Adrenal gland (tissue), 12 donors: Measurements from ENCODE around the gene CEP131. TPM values are rescaled to one million over a fixed set of nuclear protein-coding genes. Genes with fewer than 3 reads are reported as not detected.

Experiments
- DNase-seq, 7 donors: peaks; one replicate each; pipeline ENCODE4 v3.0.0-alpha.2; 2019 to 2020
- H3K27ac ChIP-seq, 5 donors: fragments of 200-600 bp; sonication (generic) in 4 of 5; 1 replicate in 3 of 5; 2 replicates in 2 of 5; pipeline versions ENCODE4 v1.5.1 to v1.8.0; 2016 to 2020; ENCODE audit warnings: mild to moderate bottlenecking in 1 of 5
- H3K27me3 ChIP-seq: fragments of 200-600 bp; 2 replicates; pipeline ENCODE4 v1.8.0; 2021
- H3K36me3 ChIP-seq, 2 donors: fragments of 200-600 bp; replicated peaks in 1 of 2; 1 replicate in 1 of 2; 2 replicates in 1 of 2; pipeline versions ENCODE4 v1.5.1 to v1.8.0; 2018 to 2022
- H3K4me1 ChIP-seq, 2 donors: fragments of 200-600 bp; replicated peaks in 1 of 2; 1 replicate in 1 of 2; 2 replicates in 1 of 2; pipeline versions ENCODE4 v1.5.1 to v1.8.0; 2018 to 2021
- H3K4me3 ChIP-seq, 4 donors: fragments of 200-600 bp; sonication (generic) in 3 of 4; one replicate each; pipeline ENCODE4 v1.5.1; 2016 to 2018
- H3K9me3 ChIP-seq, 3 donors: fragments of 200-600 bp; sonication (generic) in 1 of 3; replicated peaks in 1 of 3; 1 replicate in 2 of 3; 2 replicates in 1 of 3; pipeline versions ENCODE4 v1.5.1 to v1.8.0; 2016 to 2021
- POLR2A ChIP-seq, 2 donors: fragments of 450-650 bp; IDR thresholded peaks; one replicate each; pipeline ENCODE4 v1.6.1; 2017; ENCODE audit warnings: antibody characterized with exemption in 2 of 2, mild to moderate bottlenecking in 2 of 2, moderate library complexity in 1 of 2
- WGBS, 4 donors: extraction: QIAGEN DNeasy Blood & Tissue Kit in 2 of 4; methylation state at CpG; one replicate each; pipeline versions ENCODE4 v1.1.5 to v1.1.7; 2013 to 2017; 5-methylcytosine and 5-hydroxymethylcytosine counted together
- intact Hi-C, 2 donors: fragments of 100-400 bp; cut with DNase I; formaldehyde crosslinking; loops; one replicate each; pipeline versions ENCODE4 v1.14.1 to v1.15.0; 2022 to 2023
- polyA plus RNA-seq, 3 donors: library from polyadenylated mRNA; stranded (reverse); fragments of 200-250 nt in 2 of 3; fragments of 350-450 nt in 1 of 3; fragmentation: Illumina TruSeq in 1 of 3; extraction: RNeasy Lipid Tissue Mini Kit (QIAGEN cat#74804) in 1 of 3; gene quantifications; one replicate each; pipeline ENCODE4 v1.2.3, GENCODE V29; 2013 to 2014
- total RNA-seq, 9 donors: library from RNA; depleted of rRNA in 4 of 9; stranded (reverse); fragments of >200 nt in 4 of 9; fragments of 120-200 nt in 1 of 9; fragmentation: NEBNext Ultra II Directional in 1 of 9; extraction: Animal tissue kit (Norgen Biotek cat#: 25700) in 1 of 9; gene quantifications; one replicate each; pipeline versions ENCODE4 v1.1.0 to v1.2.4, GENCODE V29; 2013 to 2023
- TF ChIP-seq, protein P1 (sequence below), 6 experiments: fragments of 450-650 bp in 4 of 6; fragments of 200-600 bp in 2 of 6; sonication (generic) in 1 of 6; IDR thresholded peaks; 1 replicate in 5 of 6; 2 replicates in 1 of 6; pipeline versions ENCODE4 v1.5.1 to v1.8.0; 2016 to 2021; ENCODE audit warnings: antibody characterized with exemption in 6 of 6, mild to moderate bottlenecking in 2 of 6, moderate library complexity in 1 of 6
- donor health status: healthy with polysubstance abuse.
- donor health status: Bipolar disorder and iron deficiency.
- donor health status: DM: yes; HTN: yes; CAD: no.
- donor health status: DM: no; HTN: no; CAD: no.
- donor health status: DM: no; HTN: no; CAD: no.
- donor health status: DM: yes; HTN: yes; CAD: no.

Gene CEP131
- total and polyA plus RNA-seq, 12 donors = 0.81 to 55.8 (median 8.2) TPM

DNA sequence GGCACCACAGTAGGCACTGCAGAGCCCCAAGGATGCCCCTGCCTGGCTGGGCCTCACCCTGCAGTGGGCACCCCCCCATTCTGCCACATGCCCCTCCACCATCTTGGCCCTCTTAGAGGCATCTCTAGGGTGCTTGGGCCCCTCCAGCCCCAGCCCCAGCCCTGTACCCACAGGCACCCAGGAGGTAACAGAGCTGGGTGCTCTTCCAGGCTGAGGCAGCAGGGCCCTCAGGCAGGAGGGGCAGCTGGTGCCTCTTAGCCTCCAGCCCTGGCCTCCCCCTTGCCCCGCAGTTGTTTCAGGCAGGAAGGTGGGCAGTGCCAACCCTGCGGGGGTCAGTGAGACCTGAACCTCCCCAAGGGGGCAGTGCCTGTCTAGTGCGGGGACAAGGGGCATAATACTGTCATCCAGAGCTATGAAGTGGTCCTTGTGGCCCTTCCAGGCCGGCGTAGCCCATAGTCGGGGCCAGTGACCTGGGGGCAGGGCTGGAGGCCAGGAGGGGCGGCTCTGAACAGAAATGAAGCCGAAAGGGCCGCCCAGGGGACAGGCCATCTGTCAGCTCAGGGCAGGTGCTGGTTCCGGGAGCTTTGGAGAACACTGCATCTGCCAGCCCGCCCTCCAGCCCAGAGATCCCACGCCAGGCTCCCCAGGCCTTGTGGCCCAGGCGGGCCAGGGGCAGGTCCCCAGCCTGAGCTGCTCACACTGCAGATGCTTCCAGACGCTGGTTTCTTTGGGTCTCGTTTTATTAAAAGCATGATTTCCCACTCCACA, 51.9 kb downstream of the CEP131 start:
- intact Hi-C loops = no loop called here
- no peak for DNase-seq
- no peak overlapping the region for H3K4me3 ChIP-seq
- TF ChIP-seq, protein P1, sequence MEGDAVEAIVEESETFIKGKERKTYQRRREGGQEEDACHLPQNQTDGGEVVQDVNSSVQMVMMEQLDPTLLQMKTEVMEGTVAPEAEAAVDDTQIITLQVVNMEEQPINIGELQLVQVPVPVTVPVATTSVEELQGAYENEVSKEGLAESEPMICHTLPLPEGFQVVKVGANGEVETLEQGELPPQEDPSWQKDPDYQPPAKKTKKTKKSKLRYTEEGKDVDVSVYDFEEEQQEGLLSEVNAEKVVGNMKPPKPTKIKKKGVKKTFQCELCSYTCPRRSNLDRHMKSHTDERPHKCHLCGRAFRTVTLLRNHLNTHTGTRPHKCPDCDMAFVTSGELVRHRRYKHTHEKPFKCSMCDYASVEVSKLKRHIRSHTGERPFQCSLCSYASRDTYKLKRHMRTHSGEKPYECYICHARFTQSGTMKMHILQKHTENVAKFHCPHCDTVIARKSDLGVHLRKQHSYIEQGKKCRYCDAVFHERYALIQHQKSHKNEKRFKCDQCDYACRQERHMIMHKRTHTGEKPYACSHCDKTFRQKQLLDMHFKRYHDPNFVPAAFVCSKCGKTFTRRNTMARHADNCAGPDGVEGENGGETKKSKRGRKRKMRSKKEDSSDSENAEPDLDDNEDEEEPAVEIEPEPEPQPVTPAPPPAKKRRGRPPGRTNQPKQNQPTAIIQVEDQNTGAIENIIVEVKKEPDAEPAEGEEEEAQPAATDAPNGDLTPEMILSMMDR (IDR thresholded peaks at IDR 0.05) = no peak
- no peak for TF ChIP-seq POLR2A (IDR thresholded peaks at IDR 0.05)
- H3K9me3 ChIP-seq = no peaks in the 10 kb centered on the region
- no peak overlapping the region for H3K27ac ChIP-seq
- no peaks in the 10 kb centered on the region for H3K4me1 ChIP-seq
- H3K27me3 ChIP-seq = no peaks in the 10 kb centered on the region
- WGBS, 4 donors = 79 to 91% (median 82%) methylated on average over 9 to 15 of the region's 15 CpGs
- no peaks in the 10 kb centered on the region for H3K36me3 ChIP-seq

DNA sequence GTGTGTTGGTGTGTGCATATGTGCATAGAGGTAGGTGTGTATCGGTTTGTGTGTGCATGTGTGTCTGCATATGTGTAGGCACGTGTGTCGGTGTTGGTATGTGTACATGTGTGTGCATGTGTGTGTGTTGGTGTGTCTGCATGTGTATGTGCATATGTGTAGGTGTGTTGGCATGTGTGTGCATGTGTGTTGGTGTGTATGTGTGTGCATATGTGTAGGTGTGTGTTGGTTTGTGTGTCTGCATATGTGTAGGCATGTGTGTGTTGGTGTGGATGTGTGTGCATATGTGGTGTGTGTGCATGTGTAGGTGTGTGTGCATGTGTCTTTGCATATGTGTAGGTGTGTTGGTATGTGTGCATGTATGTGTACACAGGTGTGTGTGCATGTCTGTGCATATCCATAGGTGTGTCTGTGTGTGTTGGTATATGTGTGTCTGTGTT, 52.9 kb downstream of the CEP131 start:
- Histone ChIP-seq H3K27me3 (peaks cover 6% of the 10 kb centered on the region), H3K4me1 (no peaks in the 10 kb centered on the region), H3K9me3 (no peaks in the 10 kb centered on the region), H3K27ac (no peak overlapping the region), H3K4me3 (no peak overlapping the region), H3K36me3 (no peaks in the 10 kb centered on the region)
- no peak for TF ChIP-seq POLR2A (IDR thresholded peaks at IDR 0.05)
- TF ChIP-seq, protein P1 (IDR thresholded peaks at IDR 0.05) = no peak
- no peak for DNase-seq
- intact Hi-C loops = no loop called here
- WGBS, 4 donors = 83 to 94% (median 90%) methylated on average over 3 of the region's 3 CpGs

DNA sequence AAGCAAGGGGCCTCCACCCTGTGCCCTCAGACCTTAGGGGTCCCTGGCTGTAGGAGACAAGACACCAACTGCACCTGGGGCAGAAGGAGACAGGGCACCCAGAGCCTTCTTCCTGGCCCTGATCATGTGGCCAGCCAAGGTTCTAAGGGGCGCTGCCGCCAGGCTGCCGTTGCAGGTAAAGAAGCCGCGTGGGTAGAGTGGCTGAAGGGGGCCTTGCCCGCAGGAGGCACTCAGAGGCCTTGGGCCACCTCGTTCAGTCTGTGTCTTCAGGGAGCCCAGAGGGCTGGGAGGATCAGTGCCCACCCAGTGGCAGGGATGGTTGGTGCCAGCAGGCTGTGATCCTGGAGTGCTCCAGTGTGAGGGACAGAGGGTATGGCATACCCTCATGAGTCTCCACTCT, 55.1 kb downstream of the CEP131 start:
- intact Hi-C loops = no loop called here
- H3K9me3 ChIP-seq = no peaks in the 10 kb centered on the region
- no peak overlapping the region for H3K27ac ChIP-seq
- DNase-seq = no peak
- H3K4me1 ChIP-seq = no peaks in the 10 kb centered on the region
- TF ChIP-seq, protein P1 (IDR thresholded peaks at IDR 0.05) = no peak
- no peaks in the 10 kb centered on the region for H3K36me3 ChIP-seq
- peaks cover 6% of the 10 kb centered on the region for H3K27me3 ChIP-seq
- H3K4me3 ChIP-seq = no peak overlapping the region
- 90 to 95% methylated on average over 7 of the region's 7 CpGs; no CpG with 5 or more reads in 2 of the 4 donors for WGBS, 4 donors

DNA sequence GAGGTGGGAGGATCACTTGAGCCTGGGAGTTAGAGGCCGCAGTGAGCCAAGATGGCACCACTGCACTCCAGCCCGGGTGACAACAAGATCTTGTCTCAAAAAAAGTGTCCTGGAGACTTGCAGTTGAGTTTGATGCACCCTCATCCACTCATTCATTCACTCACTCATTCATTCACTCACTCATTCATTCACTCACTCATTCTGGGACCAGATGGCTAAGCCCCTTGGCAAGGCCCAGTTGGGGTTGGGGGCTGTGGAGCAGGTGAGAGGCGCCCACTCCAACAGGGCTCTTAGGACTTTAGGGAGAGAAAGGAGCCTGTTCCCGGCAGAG, 55.6 kb downstream of the CEP131 start:
- intact Hi-C loops = no loop called here

More for the DNA sequence above, 55.6 kb downstream of the CEP131 start:
- no peak overlapping the region for H3K4me3 ChIP-seq
- no peaks in the 10 kb centered on the region for H3K4me1 ChIP-seq
- TF ChIP-seq, protein P1 (IDR thresholded peaks at IDR 0.05) = no peak
- no peak for TF ChIP-seq POLR2A (IDR thresholded peaks at IDR 0.05)
- H3K9me3 ChIP-seq = no peaks in the 10 kb centered on the region
- H3K27me3 ChIP-seq = peaks cover 6% of the 10 kb centered on the region
- H3K27ac ChIP-seq = no peak overlapping the region
- 92 to 100% (median 94%) methylated on average over 2 to 4 of the region's 4 CpGs for WGBS, 4 donors
- no peak for DNase-seq
- H3K36me3 ChIP-seq = no peaks in the 10 kb centered on the region
